ENCODE data around the gene PTPN18.
A peak's percentile ranks its signal among the peaks of the same experiment; 100 is the strongest.

DNA sequence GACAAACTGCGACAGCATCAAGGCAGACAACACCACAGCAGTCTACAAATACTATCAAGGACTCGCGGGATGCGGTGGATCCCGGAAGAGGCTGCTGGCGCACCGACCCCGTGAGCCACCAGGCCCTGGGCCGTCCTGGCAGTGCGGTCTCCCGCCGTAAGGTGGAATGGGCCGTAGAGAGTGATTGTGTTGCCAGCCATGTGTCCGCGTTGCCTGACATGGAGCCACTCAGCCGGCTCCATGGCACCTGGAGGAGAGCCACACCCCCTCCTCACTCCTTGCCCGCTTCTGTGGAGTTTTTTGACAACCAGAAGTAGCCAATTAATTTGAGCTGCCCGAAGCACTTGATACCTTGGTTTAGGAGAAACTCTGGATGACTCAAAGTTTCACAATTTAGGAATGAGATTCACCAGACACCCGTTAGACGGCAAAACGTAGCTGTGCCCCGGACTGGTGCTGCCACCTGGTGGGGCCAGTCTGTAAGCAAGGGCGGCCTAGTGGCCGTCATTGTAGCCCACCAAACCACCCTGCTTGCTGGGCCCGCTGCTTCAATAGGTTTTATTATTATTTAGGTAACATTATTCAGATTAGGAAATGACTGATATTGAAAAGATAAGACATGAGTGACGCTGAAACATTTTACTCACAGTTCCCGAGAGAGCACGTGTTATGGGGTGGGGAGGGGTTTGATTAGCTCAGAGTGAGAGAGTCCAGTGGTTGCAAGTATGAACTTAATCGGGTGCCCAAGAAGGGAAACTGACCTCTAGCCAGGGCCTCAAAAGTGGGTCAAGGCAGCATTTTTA lies 23.4 kb upstream of the PTPN18 start:
- TF ChIP-seq RAD21 (IDR thresholded peaks at IDR 0.05; ENCODE audit: low read length): peak; percentile 94
- TF ChIP-seq POLR2A (IDR thresholded peaks at IDR 0.05; ENCODE audit: low read depth, low read length): 0 out of 2 replicates have a peak, but pooled peaks have one; percentile 29
- TF ChIP-seq, protein P1, sequence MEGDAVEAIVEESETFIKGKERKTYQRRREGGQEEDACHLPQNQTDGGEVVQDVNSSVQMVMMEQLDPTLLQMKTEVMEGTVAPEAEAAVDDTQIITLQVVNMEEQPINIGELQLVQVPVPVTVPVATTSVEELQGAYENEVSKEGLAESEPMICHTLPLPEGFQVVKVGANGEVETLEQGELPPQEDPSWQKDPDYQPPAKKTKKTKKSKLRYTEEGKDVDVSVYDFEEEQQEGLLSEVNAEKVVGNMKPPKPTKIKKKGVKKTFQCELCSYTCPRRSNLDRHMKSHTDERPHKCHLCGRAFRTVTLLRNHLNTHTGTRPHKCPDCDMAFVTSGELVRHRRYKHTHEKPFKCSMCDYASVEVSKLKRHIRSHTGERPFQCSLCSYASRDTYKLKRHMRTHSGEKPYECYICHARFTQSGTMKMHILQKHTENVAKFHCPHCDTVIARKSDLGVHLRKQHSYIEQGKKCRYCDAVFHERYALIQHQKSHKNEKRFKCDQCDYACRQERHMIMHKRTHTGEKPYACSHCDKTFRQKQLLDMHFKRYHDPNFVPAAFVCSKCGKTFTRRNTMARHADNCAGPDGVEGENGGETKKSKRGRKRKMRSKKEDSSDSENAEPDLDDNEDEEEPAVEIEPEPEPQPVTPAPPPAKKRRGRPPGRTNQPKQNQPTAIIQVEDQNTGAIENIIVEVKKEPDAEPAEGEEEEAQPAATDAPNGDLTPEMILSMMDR (conservative IDR thresholded peaks at IDR 0.05; ENCODE audit: low read depth, low read length): peak; percentile 99
- TF ChIP-seq FOS (IDR thresholded peaks at IDR 0.05; ENCODE audit: low read depth, low read length): peak; percentile 15; the same call in 1 of the 2 replicates
- no peak for TF ChIP-seq MXI1 (IDR thresholded peaks at IDR 0.05; ENCODE audit: borderline replicate concordance, low read depth, low read length)
- TF ChIP-seq, protein P2, sequence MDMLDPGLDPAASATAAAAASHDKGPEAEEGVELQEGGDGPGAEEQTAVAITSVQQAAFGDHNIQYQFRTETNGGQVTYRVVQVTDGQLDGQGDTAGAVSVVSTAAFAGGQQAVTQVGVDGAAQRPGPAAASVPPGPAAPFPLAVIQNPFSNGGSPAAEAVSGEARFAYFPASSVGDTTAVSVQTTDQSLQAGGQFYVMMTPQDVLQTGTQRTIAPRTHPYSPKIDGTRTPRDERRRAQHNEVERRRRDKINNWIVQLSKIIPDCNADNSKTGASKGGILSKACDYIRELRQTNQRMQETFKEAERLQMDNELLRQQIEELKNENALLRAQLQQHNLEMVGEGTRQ (IDR thresholded peaks at IDR 0.05; ENCODE audit: low read depth, low read length): no peak
- no peak for TF ChIP-seq NFE2L2 (IDR thresholded peaks at IDR 0.05; ENCODE audit: low read depth, low read length)
- TF ChIP-seq CHD1 (IDR thresholded peaks at IDR 0.05; ENCODE audit: low read depth, low read length): no peak
- TF ChIP-seq BHLHE40 (IDR thresholded peaks at IDR 0.05; ENCODE audit: low read depth, low read length): no peak
- TF ChIP-seq CEBPB (IDR thresholded peaks at IDR 0.05; ENCODE audit: low read depth, low read length): peak; percentile 80
- no peak for TF ChIP-seq RFX5 (IDR thresholded peaks at IDR 0.05; ENCODE audit: low read depth, low read length)
- TF ChIP-seq RCOR1 (IDR thresholded peaks at IDR 0.05; ENCODE audit: insufficient replicate concordance, low read length): no peak
- TF ChIP-seq SMC3 (IDR thresholded peaks at IDR 0.05; ENCODE audit: low read depth, low read length): peak; percentile 85
- TF ChIP-seq MAFK (IDR thresholded peaks at IDR 0.05; ENCODE audit: low read depth, low read length): no peak

All from IMR-90 (cell line).